ENCODE results near the gene SRSF12.

- TF ChIP-seq CTCF (IDR thresholded peaks at IDR 0.05; ENCODE audit: insufficient read depth, low read length, poor library complexity, severe bottlenecking) (no peak), EZH2phosphoT487 (conservative IDR thresholded peaks at IDR 0.05; ENCODE audit: low read length) (no peak)
These were observed 14.2 kb upstream of the SRSF12 start for GRCh38 chr6:89132057-89132456.

All from SU-DHL-6 (cell line).